Left hindlimb (tissue), 1 donor: ENCODE data around the gene MESP1.
"Not testable (repeated sequence)": the region's sequence is repeated elsewhere in the genome, so short reads cannot be mapped to it uniquely, and the experiment has no call there.

Source experiments
- DNase-seq: peaks from one replicate; pipeline ENCODE4 v3.0.0-alpha.2; 2018

Gene MESP1

GRCh38 chr15:89750560-89751542 lies at the start of gene MESP1:
MESP1 (minus strand) TSS chr15:89751249; CDS start chr15:89751231, 18 bp downstream.
- DNase-seq: peak; percentile 92

GRCh38 chr15:89799918-89800498 lies 49.0 kb upstream of the MESP1 start:
- peak; percentile 13 for DNase-seq

GRCh38 chr15:89799011-89799911 lies 48.2 kb upstream of the MESP1 start:
- DNase-seq: peak; percentile 12

GRCh38 chr15:89797678-89798201 lies 46.7 kb upstream of the MESP1 start:
- DNase-seq: no peak

GRCh38 chr15:89795996-89796395 lies 44.9 kb upstream of the MESP1 start:
- DNase-seq: no peak

GRCh38 chr15:89794627-89795241 lies 43.7 kb upstream of the MESP1 start:
- no peak for DNase-seq

- peak; percentile 20 for DNase-seq
Observed at GRCh38 chr15:89792106-89792805, 41.2 kb upstream of the MESP1 start.

- DNase-seq: peak; percentile 13
Observed at GRCh38 chr15:89790661-89791060, 39.6 kb upstream of the MESP1 start.

- DNase-seq: no peak
Observed at GRCh38 chr15:89790206-89790605, 39.2 kb upstream of the MESP1 start.

- not testable (repeated sequence) for DNase-seq
Observed at GRCh38 chr15:89788585-89788984, 37.5 kb upstream of the MESP1 start.

- no peak for DNase-seq
Observed at GRCh38 chr15:89787944-89788343, 36.9 kb upstream of the MESP1 start.

- no peak for DNase-seq
Observed at GRCh38 chr15:89785774-89786140, 34.7 kb upstream of the MESP1 start.

- DNase-seq: no peak
Observed at GRCh38 chr15:89785064-89785773, 34.2 kb upstream of the MESP1 start.

GRCh38 chr15:89784686-89784960 lies 33.6 kb upstream of the MESP1 start:
- no peak for DNase-seq

GRCh38 chr15:89783861-89784685 lies 33.0 kb upstream of the MESP1 start:
- DNase-seq: no peak

- no peak for DNase-seq
Observed at GRCh38 chr15:89783111-89783860, 32.2 kb upstream of the MESP1 start.

GRCh38 chr15:89782619-89782950 lies 31.5 kb upstream of the MESP1 start:
- DNase-seq: not testable (repeated sequence)

GRCh38 chr15:89781891-89782618 lies 31.0 kb upstream of the MESP1 start:
- DNase-seq: no peak

- no peak for DNase-seq
Observed at GRCh38 chr15:89781055-89781454, 30.0 kb upstream of the MESP1 start.
